SU-DHL-6 (cell line): ENCODE measurements around the gene SH3RF3.

Experiments used
- H2AFZ ChIP-seq: fragments of 200-600 bp; sonication (generic); 2 replicates; pipeline ENCODE4 v1.6.1; 2014; ENCODE audit warnings: low read depth, mild to moderate bottlenecking, moderate library complexity, mixed read lengths, antibody characterized with exemption, low read length; ENCODE audit not compliant: severe bottlenecking
- H3F3A ChIP-seq: fragments of 200-600 bp; shearing (Covaris generic); 2 replicates; pipeline ENCODE4 v1.6.0; 2016; ENCODE audit warnings: antibody characterized with exemption, mild to moderate bottlenecking; ENCODE audit not compliant: insufficient read depth
- H3K27ac ChIP-seq: fragments of 200-600 bp; sonication (generic); 2 replicates; pipeline ENCODE4 v1.5.1; 2016; ENCODE audit warnings: low read depth, mild to moderate bottlenecking, low read length, moderate library complexity, mixed read lengths
- H3K27me3 ChIP-seq: fragments of 200-600 bp; sonication (generic), shearing (Covaris generic); 2 replicates; pipeline ENCODE4 v1.6.0; 2014; ENCODE audit warnings: mild to moderate bottlenecking, low read length
- H3K36me3 ChIP-seq: fragments of 200-600 bp; sonication (generic); 2 replicates; pipeline ENCODE4 v1.6.1; 2014; ENCODE audit warnings: mild to moderate bottlenecking, low read length, mixed read lengths
- H3K4me2 ChIP-seq: fragments of 300-600, 200-600 bp; shearing (Covaris generic), sonication (generic); 2 replicates; pipeline ENCODE4 v1.6.0; 2014; ENCODE audit warnings: low read length, low read depth, mild to moderate bottlenecking; ENCODE audit not compliant: poor library complexity, severe bottlenecking
- H3K4me3 ChIP-seq: fragments of 200-600 bp; sonication (generic); 2 replicates; pipeline ENCODE4 v1.5.1; 2014; ENCODE audit warnings: antibody characterized with exemption, low read length, mild to moderate bottlenecking, mixed read lengths; ENCODE audit not compliant: insufficient read depth, poor library complexity, severe bottlenecking
- H3K79me2 ChIP-seq: fragments of 200-600 bp; sonication (generic); 2 replicates; pipeline ENCODE4 v1.6.1; 2014; ENCODE audit warnings: mild to moderate bottlenecking, low read length, moderate library complexity; ENCODE audit not compliant: insufficient read depth
- H3K9ac ChIP-seq: fragments of 200-600 bp; sonication (generic); 2 replicates; pipeline ENCODE4 v1.7.0; 2014; ENCODE audit warnings: mild to moderate bottlenecking, low read length
- H3K9me2 ChIP-seq: fragments of 200-600 bp; sonication (generic); replicated peaks from 2 replicates; pipeline ENCODE4 v1.6.1; 2014; ENCODE audit warnings: low read length; ENCODE audit not compliant: insufficient read depth
- H3K9me3 ChIP-seq: fragments of 200-600 bp; sonication (generic); 2 replicates; pipeline ENCODE4 v1.6.1; 2014; ENCODE audit warnings: low read length, mixed read lengths; ENCODE audit not compliant: insufficient read depth
- H4K20me1 ChIP-seq: fragments of 200-600 bp; sonication (generic); 2 replicates; pipeline ENCODE4 v1.6.1; 2014; ENCODE audit warnings: low read depth, mild to moderate bottlenecking, antibody characterized with exemption, low read length, moderate library complexity, mixed read lengths
- CTCF ChIP-seq: fragments of 200-600 bp; sonication (generic); IDR thresholded peaks from one replicate; pipeline ENCODE4 v1.5.1; 2017; ENCODE audit warnings: antibody characterized with exemption, mild to moderate bottlenecking, low read length, moderate library complexity; ENCODE audit not compliant: insufficient read depth, poor library complexity, severe bottlenecking
- EZH2phosphoT487 ChIP-seq: fragments of 200-600 bp; sonication (generic), shearing (Covaris generic); conservative IDR thresholded peaks from 2 replicates; pipeline ENCODE4 v1.6.1; 2018; ENCODE audit warnings: mild to moderate bottlenecking, antibody characterized with exemption, low read length, moderate library complexity, mixed read lengths

Gene SH3RF3

GRCh38 chr2:109542384-109542783 is 413.4 kb downstream of the SH3RF3 start:
- Histone ChIP-seq H3F3A (no peaks in the 10 kb centered on the region), H2AFZ (no peak overlapping the region), H3K36me3 (no peaks in the 10 kb centered on the region), H3K79me2 (no peaks in the 10 kb centered on the region), H3K27me3 (no peaks in the 10 kb centered on the region), H3K9me3 (no peaks in the 10 kb centered on the region), H4K20me1 (no peaks in the 10 kb centered on the region), H3K4me2 (no peak overlapping the region), H3K4me3 (no peak overlapping the region), H3K27ac (no peak overlapping the region), H3K9me2 (no peaks in the 10 kb centered on the region), H3K9ac (no peak overlapping the region)
- no peak for TF ChIP-seq CTCF
- no peak for TF ChIP-seq EZH2phosphoT487

- Histone ChIP-seq H3K79me2 (no peaks in the 10 kb centered on the region), H3K4me2 (no peak overlapping the region), H3K4me3 (no peak overlapping the region), H3K9ac (no peak overlapping the region), H3K36me3 (no peaks in the 10 kb centered on the region), H3K9me3 (no peaks in the 10 kb centered on the region), H2AFZ (no peak overlapping the region), H3K9me2 (no peaks in the 10 kb centered on the region), H3K27ac (no peak overlapping the region), H3K27me3 (no peaks in the 10 kb centered on the region), H3F3A (no peaks in the 10 kb centered on the region), H4K20me1 (no peaks in the 10 kb centered on the region)
- no peak for TF ChIP-seq EZH2phosphoT487
- TF ChIP-seq CTCF, result peak; percentile 58
Measured at GRCh38 chr2:109545828-109546713, 417.1 kb downstream of the SH3RF3 start.

GRCh38 chr2:109547280-109547679 is 418.3 kb downstream of the SH3RF3 start:
- TF ChIP-seq EZH2phosphoT487 (no peak), CTCF (no peak)
- no peak overlapping the region for H3K4me3 ChIP-seq
- no peaks in the 10 kb centered on the region for H4K20me1 ChIP-seq
- H3K36me3 ChIP-seq, result no peaks in the 10 kb centered on the region
- H3K79me2 ChIP-seq, result no peaks in the 10 kb centered on the region
- no peaks in the 10 kb centered on the region for H3K9me2 ChIP-seq
- H3K27me3 ChIP-seq, result no peaks in the 10 kb centered on the region
- H3K9ac ChIP-seq, result no peak overlapping the region
- no peaks in the 10 kb centered on the region for H3F3A ChIP-seq
- H3K4me2 ChIP-seq, result no peak overlapping the region
- no peak overlapping the region for H2AFZ ChIP-seq
- H3K27ac ChIP-seq, result no peak overlapping the region
- H3K9me3 ChIP-seq, result no peaks in the 10 kb centered on the region
